GM18861 (cell line): ENCODE measurements around the gene NDUFAF2.
"Not testable (repeated sequence)": the region's sequence is repeated elsewhere in the genome, so short reads cannot be mapped to it uniquely, and the experiment has no call there.

Experiments used
- ATAC-seq: cut with Tn5 transposase; IDR thresholded peaks from one replicate; pipeline ENCODE4 v1.9.1; 2021; ENCODE audit not compliant: unreplicated experiment

NDUFAF2 gene

DNA sequence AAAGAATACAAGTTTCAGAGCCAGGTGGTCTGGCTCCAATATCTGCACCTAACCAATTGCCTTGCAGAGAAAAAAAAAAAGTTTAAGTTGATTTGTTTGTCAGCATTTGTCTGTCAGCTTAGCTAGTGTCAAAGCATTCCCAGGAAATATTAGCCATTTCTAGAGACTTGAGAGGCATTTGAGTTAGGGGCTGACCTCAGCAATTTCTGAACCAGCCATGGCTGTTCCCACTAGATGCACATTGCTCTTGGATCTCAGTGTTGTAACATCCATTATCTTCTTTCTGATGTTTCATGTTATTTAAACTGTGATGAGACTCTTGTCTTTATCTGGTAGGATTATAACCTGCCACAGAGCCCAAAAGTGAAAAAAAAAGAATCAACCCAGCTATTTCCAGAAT lies 102.3 kb downstream of the NDUFAF2 start:
- no peak for ATAC-seq

DNA sequence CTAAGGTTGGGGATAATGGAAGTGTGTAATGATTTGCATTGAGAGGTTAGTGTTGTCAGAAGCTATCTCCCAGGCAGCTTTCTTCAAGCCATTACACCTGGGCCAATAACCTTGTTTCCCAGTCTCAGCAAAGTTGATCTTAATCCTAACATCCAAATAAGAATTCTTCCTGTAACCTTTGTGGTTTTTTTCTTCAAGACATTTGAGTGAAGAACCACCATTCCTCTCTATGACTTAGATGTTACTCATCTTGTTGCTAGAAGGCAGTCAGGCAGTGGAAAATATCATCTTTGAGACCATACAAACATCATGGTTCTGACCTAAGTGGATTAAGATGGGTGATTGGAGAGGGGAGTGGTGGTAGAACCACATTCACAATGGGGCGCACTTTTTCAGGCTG lies 103.5 kb downstream of the NDUFAF2 start:
- no peak for ATAC-seq

DNA sequence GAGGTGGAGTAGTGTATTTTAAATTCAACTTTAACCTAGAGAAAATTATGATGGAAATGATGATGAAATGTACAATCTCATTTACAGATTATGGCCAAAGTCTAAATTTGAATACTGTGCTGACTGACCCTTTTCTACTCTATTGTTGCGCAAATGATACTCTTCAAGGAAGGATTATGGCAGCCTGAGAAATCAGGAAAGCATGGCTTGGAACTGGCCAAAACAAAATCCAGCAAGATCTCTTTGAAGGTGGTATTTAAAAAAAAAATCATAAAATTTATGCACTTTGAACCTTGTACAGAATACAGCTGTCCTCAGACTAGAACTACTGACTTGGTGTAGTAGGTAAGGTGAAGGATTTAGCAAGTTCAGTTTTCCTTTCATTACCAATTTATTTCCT lies 105.3 kb downstream of the NDUFAF2 start:
- no peak for ATAC-seq

DNA sequence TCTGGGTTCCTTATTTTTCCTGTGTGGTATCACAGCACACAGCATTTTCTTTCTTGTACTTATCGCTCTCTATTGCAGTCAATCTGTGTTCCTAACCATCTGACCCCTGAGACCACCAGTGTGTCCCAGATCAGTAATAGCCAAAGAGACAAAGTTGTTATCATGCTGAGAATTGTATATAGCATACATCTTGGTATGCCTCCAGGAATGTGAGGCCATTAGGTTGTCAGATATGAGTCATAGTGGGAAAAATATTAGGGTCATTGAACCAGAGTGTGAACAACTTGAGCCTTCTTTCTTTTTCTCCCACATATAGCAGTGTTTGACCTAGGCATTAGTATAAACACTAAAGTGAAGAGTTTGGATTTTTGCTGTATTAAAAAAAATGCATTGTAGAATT lies 106.3 kb downstream of the NDUFAF2 start:
- ATAC-seq: no peak

DNA sequence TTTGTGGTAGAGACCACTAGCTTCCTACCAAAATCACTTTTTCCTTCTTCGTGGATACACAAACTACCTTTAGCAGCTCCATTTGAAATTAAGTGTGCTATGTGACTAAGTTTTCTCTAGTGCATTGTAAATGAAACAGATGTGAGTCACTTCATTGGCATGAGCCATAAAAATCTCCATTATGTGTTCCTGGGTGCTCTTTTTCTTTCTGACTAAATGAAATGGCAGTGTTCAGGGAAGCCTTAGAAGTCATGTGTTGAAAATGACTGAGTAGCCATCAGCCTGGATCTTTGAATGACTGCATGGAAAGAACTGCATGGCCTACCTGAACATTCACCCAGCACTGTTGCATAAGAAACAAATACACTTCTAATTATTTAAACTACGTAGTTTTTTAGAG lies 107.9 kb downstream of the NDUFAF2 start:
- ATAC-seq: no peak

DNA sequence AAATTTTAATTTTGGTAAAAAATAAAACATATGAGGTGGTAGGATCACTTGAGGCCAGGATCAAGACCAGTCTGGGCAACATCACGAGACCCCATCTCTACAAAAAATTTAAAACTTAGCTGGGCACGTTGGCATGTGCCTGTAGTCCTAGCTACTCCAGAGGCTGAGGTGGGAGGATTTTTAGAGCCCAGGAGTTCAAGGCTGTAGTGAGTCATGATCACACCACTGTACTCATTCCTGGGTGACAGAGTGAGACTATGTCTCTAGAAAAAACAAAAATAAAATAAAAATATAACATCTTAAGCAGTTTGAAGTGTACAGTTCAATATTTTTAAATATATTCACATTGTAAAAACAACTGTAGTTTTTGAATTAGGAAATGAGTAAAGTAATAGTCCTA lies 108.9 kb downstream of the NDUFAF2 start:
- ATAC-seq: no peak

DNA sequence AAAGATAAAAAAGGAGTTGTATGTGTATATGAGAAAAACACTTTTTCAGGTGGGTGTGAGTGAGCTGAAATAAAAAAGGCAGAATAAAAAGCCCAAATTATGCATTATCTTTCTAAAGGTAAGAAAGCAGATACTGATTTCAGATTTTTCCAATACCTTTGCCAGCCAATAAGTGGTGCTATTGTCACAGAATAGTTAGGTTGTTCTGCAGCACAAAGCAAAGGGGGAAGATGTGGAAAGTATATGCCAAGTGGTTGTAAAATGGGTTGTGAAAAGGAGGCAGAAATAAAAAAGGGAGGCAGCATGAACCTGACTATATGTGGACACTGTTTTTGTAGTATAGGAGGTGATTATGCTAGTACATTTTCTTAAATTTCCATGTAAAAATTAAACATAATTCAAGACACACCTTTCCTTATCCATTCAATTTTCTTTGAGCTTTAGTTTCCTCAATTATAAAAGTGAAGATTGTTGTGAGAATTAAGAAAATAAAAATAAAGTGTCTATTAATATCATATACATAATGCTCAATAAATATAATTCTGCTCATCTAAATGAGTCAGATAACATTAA lies 110.5 kb downstream of the NDUFAF2 start:
- no peak for ATAC-seq

DNA sequence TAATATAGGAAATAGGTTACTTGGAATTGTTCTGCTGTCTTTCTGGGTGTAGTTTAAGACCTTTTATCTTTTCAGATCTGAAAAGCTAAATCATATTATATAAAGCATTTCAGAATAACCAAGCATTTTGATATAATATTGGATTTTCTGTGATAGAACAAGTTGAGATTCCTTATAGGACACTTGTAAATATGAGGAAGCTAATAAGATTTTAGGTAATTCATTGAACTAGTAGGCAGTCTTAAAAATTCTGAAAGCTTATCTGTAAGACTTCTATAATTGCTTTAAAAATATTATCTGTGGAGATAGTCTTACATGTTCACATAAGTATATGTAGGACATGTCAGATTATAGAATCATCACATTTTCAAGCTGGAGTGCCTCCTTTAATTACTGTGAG lies 114.5 kb downstream of the NDUFAF2 start:
- ATAC-seq: no peak

DNA sequence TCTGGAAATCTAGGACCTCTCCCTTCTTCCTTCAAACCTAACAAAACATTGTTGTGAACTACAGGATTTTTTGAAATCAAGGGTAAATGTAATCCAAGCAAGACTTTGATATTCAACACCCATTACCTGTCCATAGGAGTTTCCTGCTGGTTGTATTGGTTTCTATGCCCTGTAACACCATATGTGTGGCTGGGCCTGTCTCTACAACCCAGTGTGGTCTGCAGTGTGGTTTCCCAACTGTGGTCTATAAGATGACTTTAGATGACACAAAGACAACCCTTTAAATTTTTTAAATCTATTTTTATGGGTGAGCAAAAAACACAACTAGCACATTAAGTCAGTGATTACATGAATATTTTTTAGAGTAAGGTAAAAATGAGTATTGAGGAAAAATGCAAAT lies 124.1 kb downstream of the NDUFAF2 start:
- ATAC-seq: no peak

DNA sequence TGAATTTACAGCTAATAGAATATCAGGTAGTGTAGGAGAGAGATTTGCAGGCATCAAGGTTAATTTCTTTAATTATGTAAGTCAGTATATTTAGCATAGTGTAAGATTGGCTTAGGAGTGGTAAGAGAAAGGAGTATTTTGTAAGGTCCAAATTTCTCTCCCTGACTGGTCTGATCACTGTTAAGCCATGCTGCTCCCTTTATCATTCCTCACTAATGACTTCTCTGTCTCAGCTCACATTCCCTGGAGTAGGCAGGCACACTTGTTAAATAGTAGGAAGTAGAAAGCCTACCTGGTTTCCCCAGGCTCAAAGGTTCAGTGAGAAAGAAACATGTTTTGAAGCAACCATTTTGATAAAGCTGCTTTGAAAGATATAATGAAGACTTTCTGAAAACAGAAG lies 126.5 kb downstream of the NDUFAF2 start:
- ATAC-seq: no peak

DNA sequence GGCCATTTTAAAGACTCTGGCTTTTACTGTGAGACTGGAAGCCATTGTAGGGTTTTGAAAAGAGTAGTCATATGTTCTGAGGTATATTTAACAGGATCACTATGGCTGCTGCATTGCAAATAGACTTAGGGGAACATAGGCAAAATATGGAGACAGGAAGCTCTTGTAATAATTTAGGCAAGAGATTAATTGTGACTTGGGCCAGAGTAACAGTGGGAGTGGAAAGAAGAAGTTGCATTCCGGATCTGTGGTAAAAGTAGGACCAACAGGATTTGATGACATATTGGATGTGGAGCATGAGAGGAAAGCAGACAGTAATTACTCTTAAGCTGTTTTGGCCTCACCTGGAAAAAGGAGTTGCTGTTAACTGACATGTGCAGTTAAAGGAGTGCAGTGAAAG lies 131.6 kb downstream of the NDUFAF2 start:
- ATAC-seq: no peak

DNA sequence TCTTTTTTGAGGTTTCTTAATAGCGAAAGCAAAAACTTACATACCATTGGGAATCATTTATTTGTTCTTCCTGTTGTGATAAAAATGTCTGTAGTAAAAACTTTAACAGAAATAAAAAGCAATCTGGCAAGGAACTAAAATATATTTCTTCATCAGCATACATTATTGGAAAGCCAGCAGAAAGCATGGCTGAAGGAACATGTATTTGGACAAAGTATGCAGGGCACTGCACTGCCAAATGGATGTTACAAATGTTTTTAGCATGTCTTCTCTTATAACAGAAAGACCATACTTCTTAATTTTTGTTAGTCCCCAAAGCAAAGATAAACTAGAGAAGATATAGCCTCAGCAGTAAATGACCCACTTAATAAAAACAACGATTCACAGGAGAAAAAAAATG lies 136.7 kb downstream of the NDUFAF2 start:
- ATAC-seq: no peak

DNA sequence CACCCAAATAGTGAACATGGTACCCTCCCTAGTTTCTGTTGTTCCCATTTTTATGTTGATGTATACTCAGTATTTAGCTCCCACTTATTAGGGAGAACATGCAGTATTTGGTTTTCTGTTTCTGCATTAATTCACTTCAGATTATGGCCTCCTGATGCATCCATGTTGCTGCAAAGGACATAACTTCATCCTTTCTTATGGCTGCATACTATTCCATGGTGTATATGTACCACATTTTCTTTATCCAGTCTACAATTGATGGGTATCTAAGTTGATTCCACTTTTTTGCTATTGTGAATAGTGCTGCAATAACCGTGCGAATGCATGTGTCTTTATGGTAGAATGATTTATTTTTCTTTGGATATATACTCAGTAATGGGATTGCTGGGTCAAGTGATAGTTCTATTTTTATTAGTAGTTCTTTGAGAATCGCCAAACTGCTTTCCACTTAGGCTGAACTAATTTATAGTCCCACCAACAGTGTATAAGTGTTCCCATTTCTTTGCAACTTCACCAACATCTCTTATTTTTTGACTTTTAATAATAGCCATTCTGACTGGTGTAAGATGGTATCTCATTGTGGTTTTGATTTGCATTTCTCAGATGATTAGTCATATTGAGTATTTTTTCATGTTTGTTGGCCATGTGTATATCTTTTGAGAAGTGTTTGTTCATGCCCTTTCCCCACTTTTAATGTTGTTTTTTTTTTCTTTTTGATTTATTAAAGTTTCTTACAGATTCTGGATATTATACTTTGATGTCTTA lies 137.7 kb downstream of the NDUFAF2 start:
- no peak for ATAC-seq

DNA sequence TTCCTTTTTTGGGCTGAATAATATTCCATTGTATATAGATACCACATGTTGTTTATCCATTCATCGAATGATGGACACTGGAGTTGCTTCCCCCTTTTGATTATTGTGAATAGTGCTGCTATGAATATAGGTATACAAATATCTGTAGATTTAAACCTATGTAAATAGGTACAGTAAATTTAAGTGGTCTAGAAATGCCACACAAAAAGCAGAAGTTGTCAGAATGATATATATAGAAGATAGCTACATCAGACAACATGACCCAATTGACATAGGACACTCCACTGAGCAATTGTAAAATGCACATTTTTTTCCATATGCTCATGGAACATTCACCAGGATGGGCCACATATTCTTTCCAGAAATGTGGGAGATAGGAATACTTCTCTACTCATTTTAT lies 139.7 kb downstream of the NDUFAF2 start:
- no peak for ATAC-seq

DNA sequence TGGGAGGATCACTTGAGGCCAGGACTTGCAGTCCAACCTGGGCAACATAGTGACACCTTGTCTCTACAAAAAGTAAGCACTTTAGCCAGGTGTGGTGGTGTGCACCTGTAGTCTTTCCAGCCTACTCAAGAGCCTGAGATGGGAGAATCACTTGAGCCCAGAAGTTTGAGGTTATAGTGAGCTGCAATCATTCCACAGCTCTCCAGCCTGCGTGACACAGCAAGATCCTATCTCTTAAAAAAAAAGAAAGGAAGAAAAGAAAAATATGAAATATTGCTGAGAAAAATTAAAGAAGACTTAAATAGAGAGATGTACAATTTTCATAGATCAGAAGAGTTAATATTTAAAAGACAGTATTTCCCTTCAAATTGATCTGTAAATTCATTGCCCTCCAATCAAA lies 140.9 kb downstream of the NDUFAF2 start:
- no peak for ATAC-seq

DNA sequence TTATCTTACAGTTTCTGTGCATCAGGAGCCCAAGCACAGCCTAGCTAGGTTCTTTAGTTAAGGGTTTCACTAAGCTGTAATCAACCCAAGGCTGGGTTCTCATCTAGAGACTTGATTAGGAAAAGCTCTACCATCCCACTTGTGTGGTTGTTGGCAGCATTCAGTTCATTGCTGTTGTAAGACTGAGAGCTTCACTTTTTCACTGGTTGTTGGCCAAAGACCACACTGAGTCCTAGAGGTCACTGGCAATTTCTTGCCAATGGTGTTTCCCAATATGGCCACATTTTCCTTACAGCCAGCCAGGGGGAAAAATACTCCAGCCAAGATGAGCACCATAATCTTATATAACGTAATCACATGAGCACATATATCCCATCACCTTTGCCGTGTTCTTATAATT lies 142.9 kb downstream of the NDUFAF2 start:
- no peak for ATAC-seq

DNA sequence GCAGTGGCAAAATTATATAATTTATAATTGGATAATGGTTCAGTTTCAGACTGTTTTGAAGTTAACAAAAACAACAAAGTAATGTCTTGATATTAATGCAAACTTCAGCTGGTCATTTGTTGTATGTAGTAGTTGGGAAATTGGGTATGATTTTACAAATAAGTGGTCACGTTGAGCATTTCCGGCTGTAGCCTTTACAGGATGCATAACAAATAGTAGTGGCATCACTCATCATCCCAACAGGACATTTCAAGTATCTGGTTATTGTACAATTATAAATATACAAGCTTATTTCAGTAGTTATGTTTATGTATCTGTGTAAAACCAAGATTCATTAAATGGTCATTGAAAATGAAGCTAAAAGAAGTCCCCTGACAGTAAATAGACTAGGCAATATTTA lies 144.3 kb downstream of the NDUFAF2 start:
- ATAC-seq: no peak

DNA sequence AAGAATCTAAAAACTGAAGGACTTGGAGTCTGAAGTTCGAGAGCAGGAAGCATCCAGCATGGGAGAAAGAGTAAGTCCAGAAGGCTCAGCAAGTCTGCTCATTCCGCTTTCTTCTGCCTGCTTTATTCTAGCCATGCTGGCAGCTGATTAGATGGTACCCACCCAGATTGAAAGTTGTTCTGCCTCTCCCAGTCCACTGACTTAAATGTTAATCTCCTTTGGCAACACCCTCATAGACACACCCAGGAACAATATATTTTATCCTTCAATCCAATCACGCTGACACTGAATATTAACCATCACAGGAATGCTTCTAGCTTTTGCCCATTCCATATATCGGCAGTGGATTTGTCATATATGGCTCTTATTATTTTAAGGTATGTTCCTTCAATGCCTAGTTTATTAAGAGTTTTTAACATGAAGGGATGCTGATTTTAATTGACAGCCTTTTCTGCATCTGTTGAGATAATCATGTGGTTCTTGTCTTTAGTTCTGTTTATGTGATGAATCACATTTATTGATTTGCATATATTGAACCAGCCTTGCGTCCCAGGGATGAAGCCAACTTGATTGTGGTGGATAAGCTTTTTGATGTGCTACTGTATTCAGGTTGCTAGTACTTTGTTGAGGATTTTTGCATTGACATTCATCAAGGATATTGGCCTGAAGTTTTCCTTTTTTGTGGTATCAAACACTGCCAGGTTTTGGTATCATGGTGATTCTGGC lies 148.2 kb downstream of the NDUFAF2 start:
- not testable (repeated sequence) for ATAC-seq

DNA sequence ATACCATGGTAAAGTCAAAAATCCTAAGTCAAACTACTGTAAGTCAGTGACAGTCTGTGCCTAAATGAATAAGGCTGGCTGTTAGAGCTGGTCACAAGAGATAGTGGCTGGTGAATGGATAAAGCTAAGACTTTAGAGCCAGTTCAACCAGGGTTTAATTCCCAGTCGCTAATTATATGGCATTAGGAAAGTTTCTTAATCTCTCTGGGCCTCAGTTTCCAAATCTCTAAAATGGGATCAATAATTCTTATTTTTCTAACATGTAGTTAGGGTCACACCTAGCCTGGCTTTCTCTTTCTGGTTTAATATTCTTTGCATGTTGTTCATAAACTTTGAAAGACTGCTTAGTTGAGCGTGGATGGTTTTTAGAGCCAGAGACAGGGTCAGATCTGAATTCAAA lies 152.5 kb downstream of the NDUFAF2 start:
- no peak for ATAC-seq

DNA sequence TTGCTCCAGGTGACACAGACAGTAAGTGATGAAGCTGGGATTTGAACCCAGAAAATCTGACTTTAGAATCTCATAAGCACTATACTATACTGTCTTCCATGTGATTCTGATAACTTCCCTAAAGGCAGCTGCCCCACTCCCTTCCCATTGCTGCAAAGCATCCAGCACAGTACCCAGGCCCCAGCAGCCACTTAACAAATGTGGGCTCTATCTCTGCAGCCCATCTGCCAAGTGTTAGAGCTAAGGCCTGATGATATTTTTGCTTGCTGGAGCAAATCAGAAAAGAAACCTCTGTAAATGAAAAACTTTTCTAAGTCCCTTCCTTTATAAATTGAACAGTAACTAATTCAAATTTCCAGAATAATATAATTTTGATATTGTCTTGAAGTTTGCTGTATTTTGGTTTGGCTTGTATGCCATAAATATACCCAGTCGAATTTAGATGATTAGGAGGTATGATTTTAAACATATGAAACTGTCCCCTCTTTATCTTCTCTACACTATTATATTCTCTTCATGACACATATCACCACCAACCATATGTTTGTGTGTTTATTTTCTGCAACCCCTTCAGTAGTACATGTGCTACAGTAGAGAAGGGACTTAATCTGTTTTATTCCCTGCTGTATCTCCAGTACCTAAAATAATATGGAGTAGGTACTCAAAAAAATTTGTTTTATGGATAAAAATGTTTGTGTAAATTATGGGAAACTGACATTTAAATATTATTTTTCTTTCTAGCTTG lies 153.4 kb downstream of the NDUFAF2 start:
- no peak for ATAC-seq

DNA sequence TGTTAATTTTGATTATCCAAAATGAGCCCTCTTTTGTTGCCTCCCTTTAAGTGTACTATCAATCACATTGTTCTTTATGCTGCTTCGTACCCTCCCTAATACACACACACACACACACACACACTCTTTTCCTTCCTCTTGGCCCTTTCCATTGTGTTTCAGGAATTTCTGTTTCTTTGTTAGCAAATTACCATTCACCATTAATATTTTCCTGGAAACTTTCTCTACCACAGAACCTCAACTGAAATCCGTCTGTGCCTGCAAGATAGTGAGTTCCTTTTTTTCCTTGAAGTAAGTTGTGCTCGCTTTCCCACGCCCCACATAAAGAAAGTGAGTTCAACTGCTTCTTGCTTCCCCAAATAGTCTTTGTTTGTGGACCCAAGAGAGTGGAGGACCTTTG lies 155.4 kb downstream of the NDUFAF2 start:
- ATAC-seq: no peak

DNA sequence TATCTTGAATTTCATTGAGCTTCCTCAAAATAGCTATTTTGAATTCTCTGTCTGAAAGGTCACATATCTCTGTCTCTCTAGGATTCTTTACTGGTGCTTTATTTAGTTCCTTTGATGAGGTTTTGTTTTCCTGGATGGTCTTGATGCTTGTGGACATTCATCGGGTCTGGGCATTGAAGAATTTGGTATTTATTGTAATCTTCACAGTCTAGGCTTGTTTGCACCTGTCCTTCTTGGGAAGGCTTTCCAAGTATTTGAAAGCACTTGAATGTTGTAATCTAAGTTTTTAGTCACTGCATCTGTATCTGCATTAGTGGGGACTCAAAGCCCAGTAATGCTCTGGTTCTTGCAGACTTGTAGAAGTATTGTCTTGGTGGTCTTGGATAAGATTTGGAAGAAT lies 169.4 kb downstream of the NDUFAF2 start:
- ATAC-seq: no peak
